Mesothelial cell of epicardium (in vitro differentiated cells): ENCODE results near the gene SEPTIN1. TPM values are rescaled to one million over a fixed set of nuclear protein-coding genes. Genes with fewer than 3 reads are reported as not detected.
A peak's percentile ranks its signal among the peaks of the same experiment; 100 is the strongest.

Experiments
- DNase-seq, 2 experiments: peaks; one replicate each; pipeline ENCODE4 v3.0.0; 2021; ENCODE audit warnings: low spot score in 2 of 2; ENCODE audit not compliant: unreplicated experiment in 2 of 2
- H3K27ac Mint-ChIP-seq: 2 replicates; pipeline ENCODE4 v1.8.0; 2021; ENCODE audit warnings: mixed read lengths
- H3K27me3 Mint-ChIP-seq: 2 replicates; pipeline ENCODE4 v1.8.0; 2021; ENCODE audit warnings: low read depth, mixed read lengths
- H3K36me3 Mint-ChIP-seq: 2 replicates; pipeline ENCODE4 v1.8.0; 2021; ENCODE audit warnings: mixed read lengths
- H3K4me1 Mint-ChIP-seq: 2 replicates; pipeline ENCODE4 v1.8.0; 2021; ENCODE audit warnings: mixed read lengths
- H3K4me3 Mint-ChIP-seq: 2 replicates; pipeline ENCODE4 v1.8.0; 2021; ENCODE audit warnings: mild to moderate bottlenecking, moderate library complexity, mixed read lengths
- H3K9me3 Mint-ChIP-seq: 2 replicates; pipeline ENCODE4 v1.8.0; 2021; ENCODE audit warnings: mixed read lengths
- CTCF ChIP-seq: fragments of 200-600 bp; sonication (generic); IDR thresholded peaks from one replicate; pipeline ENCODE4 v1.5.0; 2021; ENCODE audit warnings: antibody characterized with exemption; ENCODE audit not compliant: unreplicated experiment
- total RNA-seq: library from RNA; stranded (reverse); gene quantifications from 3 replicates; pipeline ENCODE4 v1.2.1, GENCODE V29; 2021

The SEPTIN1 gene
- total RNA-seq, 1 donor from 2014 or later = 1.6 TPM

GRCh38 chr16:30369091-30369937, 13.0 kb downstream of the SEPTIN1 start:
- TF ChIP-seq CTCF = no peak
- DNase-seq = no peak
- H3K27ac Mint-ChIP-seq = peak overlapping the region; percentile 44
- peaks cover 9% of the 10 kb centered on the region for H3K36me3 Mint-ChIP-seq
- peaks cover 49% of the 10 kb centered on the region for H3K4me1 Mint-ChIP-seq
- H3K4me3 Mint-ChIP-seq = peak overlapping the region; percentile 88
- H3K9me3 Mint-ChIP-seq = no peaks in the 10 kb centered on the region
- H3K27me3 Mint-ChIP-seq = peaks cover 3% of the 10 kb centered on the region

GRCh38 chr16:30368792-30369090, 13.6 kb downstream of the SEPTIN1 start:
- H3K4me3 Mint-ChIP-seq = peak overlapping the region; percentile 88

GRCh38 chr16:30368122-30368791, 14.1 kb downstream of the SEPTIN1 start:
- H3K4me3 Mint-ChIP-seq = peak overlapping the region; percentile 88

More at GRCh38 chr16:30368792-30369090, 13.6 kb downstream of the SEPTIN1 start:
- no peak for TF ChIP-seq CTCF
- Mint-ChIP-seq H3K9me3 (no peaks in the 10 kb centered on the region), H3K27me3 (peaks cover 3% of the 10 kb centered on the region), H3K27ac (peak overlapping the region; percentile 44), H3K4me1 (peaks cover 49% of the 10 kb centered on the region), H3K36me3 (peaks cover 9% of the 10 kb centered on the region)
- no peak for DNase-seq

GRCh38 chr16:30367349-30368009, 14.9 kb downstream of the SEPTIN1 start:
- no peaks in the 10 kb centered on the region for H3K9me3 Mint-ChIP-seq
- H3K36me3 Mint-ChIP-seq = peaks cover 17% of the 10 kb centered on the region
- no peak for TF ChIP-seq CTCF
- peak overlapping the region; percentile 88 for H3K4me3 Mint-ChIP-seq
- peak overlapping the region; percentile 45 for H3K27ac Mint-ChIP-seq
- H3K4me1 Mint-ChIP-seq = peaks cover 45% of the 10 kb centered on the region
- peaks cover 3% of the 10 kb centered on the region for H3K27me3 Mint-ChIP-seq
- no peak for DNase-seq

More at GRCh38 chr16:30368122-30368791, 14.1 kb downstream of the SEPTIN1 start:
- no peak for TF ChIP-seq CTCF
- H3K36me3 Mint-ChIP-seq = peaks cover 13% of the 10 kb centered on the region
- no peaks in the 10 kb centered on the region for H3K9me3 Mint-ChIP-seq
- DNase-seq = no peak
- peaks cover 49% of the 10 kb centered on the region for H3K4me1 Mint-ChIP-seq
- peaks cover 3% of the 10 kb centered on the region for H3K27me3 Mint-ChIP-seq
- H3K27ac Mint-ChIP-seq = peak overlapping the region; percentile 44

GRCh38 chr16:30366511-30366910, 15.8 kb downstream of the SEPTIN1 start:
- no peaks in the 10 kb centered on the region for H3K9me3 Mint-ChIP-seq
- peak overlapping the region; percentile 45 for H3K27ac Mint-ChIP-seq
- TF ChIP-seq CTCF = no peak
- DNase-seq = no peak
- H3K27me3 Mint-ChIP-seq = peaks cover 3% of the 10 kb centered on the region
- peak overlapping the region; percentile 88 for H3K4me3 Mint-ChIP-seq
- peaks cover 36% of the 10 kb centered on the region for H3K4me1 Mint-ChIP-seq
- peaks cover 21% of the 10 kb centered on the region for H3K36me3 Mint-ChIP-seq
